K562 (cell line): ENCODE measurements around the gene TMEM126B. TPM values are rescaled to one million over a fixed set of nuclear protein-coding genes. Genes with fewer than 3 reads are reported as not detected.

Experiments
- ASH1L ChIP-seq: fragments of 450-650 bp; IDR thresholded peaks from 2 replicates; pipeline ENCODE4 v1.6.1; 2018; ENCODE audit warnings: borderline replicate concordance, mild to moderate bottlenecking, low read depth; ENCODE audit not compliant: partially characterized antibody
- BHLHE40 ChIP-seq: IDR thresholded peaks from 2 replicates; pipeline ENCODE4 v1.6.1; 2011; ENCODE audit warnings: low read length, improper control_type of control experiment
- DLX4 ChIP-seq: fragments of 250-450 bp; sonication (Bioruptor Pico); IDR thresholded peaks from 2 replicates; pipeline ENCODE4 v1.6.1; 2021; ENCODE audit warnings: mild to moderate bottlenecking
- FOXA3 ChIP-seq, 2 experiments: fragments of 450-650 bp in 1 of 2; sonication (generic) in 1 of 2; formaldehyde crosslinking; IDR thresholded peaks in 1 of 2; conservative IDR thresholded peaks in 1 of 2; 2 replicates each; pipeline versions ENCODE4 v1.4.0 to v1.8.0; 2020 to 2022; ENCODE audit warnings: mild to moderate bottlenecking in 2 of 2, missing genetic modification reagents in 1 of 2
- FOXJ3 ChIP-seq: sonication (generic); formaldehyde crosslinking; IDR thresholded peaks from 2 replicates; pipeline ENCODE4 v1.4.0; 2020; ENCODE audit warnings: mild to moderate bottlenecking, missing genetic modification reagents
- HNRNPL ChIP-seq: fragments of 200-400 bp; formaldehyde crosslinking; IDR thresholded peaks from 2 replicates; pipeline ENCODE4 v1.6.1; 2017; ENCODE audit warnings: low read depth, mild to moderate bottlenecking, low read length
- IFI16 ChIP-seq: fragments of 250-450 bp; sonication (Bioruptor Pico); IDR thresholded peaks from 2 replicates; pipeline ENCODE4 v2.1.2; 2022; ENCODE audit warnings: mild to moderate bottlenecking, inconsistent platforms
- PTBP1 ChIP-seq: fragments of 200-400 bp; formaldehyde crosslinking; IDR thresholded peaks from 2 replicates; pipeline ENCODE4 v1.6.1; 2017; ENCODE audit warnings: low read depth, low read length
- RBM34 ChIP-seq: fragments of 200-400 bp; formaldehyde crosslinking; IDR thresholded peaks from 2 replicates; pipeline ENCODE4 v1.6.1; 2018; ENCODE audit warnings: low read length, borderline replicate concordance; ENCODE audit not compliant: insufficient read depth
- SAFB ChIP-seq: fragments of 200-400 bp; formaldehyde crosslinking; IDR thresholded peaks from 2 replicates; pipeline ENCODE4 v1.6.1; 2017; ENCODE audit warnings: low read depth, low read length, borderline replicate concordance
- SNRNP70 ChIP-seq: fragments of 200-400 bp; formaldehyde crosslinking; optimal IDR thresholded peaks from 2 replicates; pipeline ENCODE3; 2017; ENCODE audit warnings: low read depth, low read length
- SRSF1 ChIP-seq: fragments of 200-400 bp; formaldehyde crosslinking; IDR thresholded peaks from 2 replicates; pipeline ENCODE4 v1.6.1; 2017; ENCODE audit warnings: mild to moderate bottlenecking, low read depth, low read length, moderate library complexity
- TAF9B ChIP-seq: fragments of 450-650 bp; IDR thresholded peaks from 2 replicates; pipeline ENCODE4 v1.6.1; 2018; ENCODE audit warnings: mild to moderate bottlenecking; ENCODE audit not compliant: partially characterized antibody
- TBP ChIP-seq: optimal IDR thresholded peaks from 2 replicates; pipeline ENCODE3; 2011; ENCODE audit warnings: low read depth, low read length, improper control_type of control experiment
- YY1 ChIP-seq, 3 experiments: IDR thresholded peaks; 2 replicates each; pipeline ENCODE4 v1.6.1; 2011; ENCODE audit warnings: low read length in 2 of 3, mild to moderate bottlenecking in 2 of 3, moderate library complexity in 2 of 3, borderline replicate concordance in 1 of 3, control low read depth in 1 of 3, low read depth in 1 of 3; ENCODE audit not compliant: insufficient read depth in 3 of 3, insufficient replicate concordance in 2 of 3, control insufficient read depth in 1 of 3, insufficient read length in 1 of 3; ENCODE audit errors: extremely low read depth in 1 of 3
- ZBTB26 ChIP-seq: fragments of 450-650 bp; formaldehyde crosslinking; IDR thresholded peaks from 2 replicates; pipeline ENCODE4 v1.4.0; 2022; ENCODE audit warnings: missing genetic modification characterization
- ZC3H11A ChIP-seq: IDR thresholded peaks from 2 replicates; pipeline ENCODE4 v1.6.1; 2012; ENCODE audit warnings: low read depth, low read length, improper control_type of control experiment
- ZNF436 ChIP-seq: fragments of 250-450, 450-650 bp; sonication (Bioruptor Pico); formaldehyde crosslinking; IDR thresholded peaks from 2 replicates; pipeline ENCODE4 v1.7.0; 2020; ENCODE audit warnings: mild to moderate bottlenecking
- ZNF57 ChIP-seq: fragments of 450-650 bp; formaldehyde crosslinking; IDR thresholded peaks from 2 replicates; pipeline ENCODE4 v1.4.0; 2020; ENCODE audit warnings: mild to moderate bottlenecking, moderate library complexity
- ZNF75A ChIP-seq: fragments of 450-650 bp; formaldehyde crosslinking; IDR thresholded peaks from 2 replicates; pipeline ENCODE4 v1.4.0; 2020; ENCODE audit warnings: mild to moderate bottlenecking
- polyA plus RNA-seq, 8 experiments: library from polyadenylated mRNA; depleted of rRNA in 4 of 8; stranded (reverse) in 5 of 8; unstranded in 3 of 8; fragments of >200 nt; fragmentation: Nextera tagmentation in 2 of 8; fragmentation: Illumina TruSeq in 1 of 8; extraction: Ambion mirVana in 2 of 8; extraction: Trizol in 1 of 8; gene quantifications; 2 replicates each; pipeline versions ENCODE4 v1.2.1 to v1.2.3, GENCODE V29; 2011 to 2014; ENCODE audit warnings: inconsistent platforms in 1 of 8, missing spikeins in 1 of 8
- total RNA-seq, 7 experiments: library from RNA; depleted of rRNA in 6 of 7; stranded (reverse); fragments of >200 nt in 6 of 7; fragmentation: Illumina TruSeq in 2 of 7; extraction: Trizol in 2 of 7; gene quantifications; 2 replicates each; pipeline versions ENCODE4 v1.2.1 to v1.2.3, GENCODE V29; 2011 to 2021; ENCODE audit warnings: low replicate concordance in 1 of 7
- TF ChIP-seq, protein P1 (sequence below): sonication (generic); formaldehyde crosslinking; IDR thresholded peaks from 2 replicates; pipeline ENCODE4 v1.8.0; 2022; ENCODE audit warnings: missing genetic modification reagents, mild to moderate bottlenecking, borderline replicate concordance
- TF ChIP-seq, protein P2 (sequence below): fragments of 450-650 bp; IDR thresholded peaks from 2 replicates; pipeline ENCODE4 v1.7.0; 2016; ENCODE audit warnings: borderline replicate concordance

Gene TMEM126B
- total and polyA plus RNA-seq, 9 of the 15 experiments (the other 6 are each of a cell fraction or from before 2014, with no cell fraction given) = 85.5 to 226 (median 164) TPM

GRCh38 chr11:85664615-85665481 is 36.5 kb downstream of the TMEM126B start, which contains the start of gene CREBZF (continued):
- TF ChIP-seq FOXA3 (CRISPR knock-in tag; conservative IDR thresholded peaks at IDR 0.05 in 1 of 2, IDR thresholded peaks at IDR 0.05 in 1 of 2) (no peak; a peak in 1 of 4 replicates), ZNF436 (CRISPR knock-in tag) (no peak), SAFB (no peak), IFI16 (CRISPR knock-in tag) (no peak), RBM34 (no peak), ZC3H11A (no peak), FOXJ3 (CRISPR knock-in tag) (no peak), PTBP1 (no peak), ASH1L (no peak), TBP (peak; percentile 81), TAF9B (peak; percentile 74), SRSF1 (no peak), DLX4 (CRISPR knock-in tag) (no peak), BHLHE40 (no peak), HNRNPL (peak; percentile 60), ZNF57 (CRISPR knock-in tag) (no peak), YY1 (IDR thresholded peaks at IDR 0.05; ENCODE audit: borderline replicate concordance in 1 of 3, control insufficient read depth in 1 of 3, extremely low read depth in 1 of 3, insufficient read depth in 3 of 3, insufficient read length in 1 of 3, insufficient replicate concordance in 2 of 3, low read depth in 1 of 3, low read length in 2 of 3) (peak in 1 of 3 experiments; percentile 25), ZNF75A (CRISPR knock-in tag) (no peak), SNRNP70 (no peak), ZBTB26 (CRISPR knock-in tag) (no peak)
- TF ChIP-seq, protein P1, sequence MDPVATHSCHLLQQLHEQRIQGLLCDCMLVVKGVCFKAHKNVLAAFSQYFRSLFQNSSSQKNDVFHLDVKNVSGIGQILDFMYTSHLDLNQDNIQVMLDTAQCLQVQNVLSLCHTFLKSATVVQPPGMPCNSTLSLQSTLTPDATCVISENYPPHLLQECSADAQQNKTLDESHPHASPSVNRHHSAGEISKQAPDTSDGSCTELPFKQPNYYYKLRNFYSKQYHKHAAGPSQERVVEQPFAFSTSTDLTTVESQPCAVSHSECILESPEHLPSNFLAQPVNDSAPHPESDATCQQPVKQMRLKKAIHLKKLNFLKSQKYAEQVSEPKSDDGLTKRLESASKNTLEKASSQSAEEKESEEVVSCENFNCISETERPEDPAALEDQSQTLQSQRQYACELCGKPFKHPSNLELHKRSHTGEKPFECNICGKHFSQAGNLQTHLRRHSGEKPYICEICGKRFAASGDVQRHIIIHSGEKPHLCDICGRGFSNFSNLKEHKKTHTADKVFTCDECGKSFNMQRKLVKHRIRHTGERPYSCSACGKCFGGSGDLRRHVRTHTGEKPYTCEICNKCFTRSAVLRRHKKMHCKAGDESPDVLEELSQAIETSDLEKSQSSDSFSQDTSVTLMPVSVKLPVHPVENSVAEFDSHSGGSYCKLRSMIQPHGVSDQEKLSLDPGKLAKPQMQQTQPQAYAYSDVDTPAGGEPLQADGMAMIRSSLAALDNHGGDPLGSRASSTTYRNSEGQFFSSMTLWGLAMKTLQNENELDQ = no peak
- TF ChIP-seq, protein P2, sequence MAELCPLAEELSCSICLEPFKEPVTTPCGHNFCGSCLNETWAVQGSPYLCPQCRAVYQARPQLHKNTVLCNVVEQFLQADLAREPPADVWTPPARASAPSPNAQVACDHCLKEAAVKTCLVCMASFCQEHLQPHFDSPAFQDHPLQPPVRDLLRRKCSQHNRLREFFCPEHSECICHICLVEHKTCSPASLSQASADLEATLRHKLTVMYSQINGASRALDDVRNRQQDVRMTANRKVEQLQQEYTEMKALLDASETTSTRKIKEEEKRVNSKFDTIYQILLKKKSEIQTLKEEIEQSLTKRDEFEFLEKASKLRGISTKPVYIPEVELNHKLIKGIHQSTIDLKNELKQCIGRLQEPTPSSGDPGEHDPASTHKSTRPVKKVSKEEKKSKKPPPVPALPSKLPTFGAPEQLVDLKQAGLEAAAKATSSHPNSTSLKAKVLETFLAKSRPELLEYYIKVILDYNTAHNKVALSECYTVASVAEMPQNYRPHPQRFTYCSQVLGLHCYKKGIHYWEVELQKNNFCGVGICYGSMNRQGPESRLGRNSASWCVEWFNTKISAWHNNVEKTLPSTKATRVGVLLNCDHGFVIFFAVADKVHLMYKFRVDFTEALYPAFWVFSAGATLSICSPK = no peak
